ENCODE results near the gene UPK1A. TPM values are rescaled to one million over a fixed set of nuclear protein-coding genes. Genes with fewer than 3 reads are reported as not detected.

Gene UPK1A
- total and polyA plus RNA-seq, 2 of the 8 experiments (the other 6 are each of a cell fraction or from before 2014, with no cell fraction given) = 0.56 to 9.9 TPM

GRCh38 chr19:35715981-35716800 is 49.9 kb downstream of the UPK1A start:
- Histone ChIP-seq H2BK15ac (ENCODE audit: low read length) (peak overlapping the region; percentile 88; the same call in 1 of the 2 replicates), H3K9ac (replicated peaks in 1 of 4; ENCODE audit: extremely low read depth in 1 of 4, low read depth in 3 of 4, low read length in 3 of 4) (peak overlapping the region; percentile 31 to 80 (median 62)), H3K23ac (ENCODE audit: insufficient read length) (no peak overlapping the region), H3K9me3 (ENCODE audit: insufficient read depth in 2 of 2, low read depth in 1 of 2, low read length in 1 of 2) (no peaks in the 10 kb centered on the region), H4K20me1 (replicated peaks in 1 of 2; ENCODE audit: control insufficient read depth in 1 of 2, insufficient read depth in 2 of 2, low read length in 2 of 2) (peaks cover 12 to 13% of the 10 kb centered on the region in 2 experiments), H4K5ac (ENCODE audit: insufficient read length, low read depth, low read length) (peak overlapping the region; percentile 94), H2AK5ac (ENCODE audit: low read depth, low read length) (no peak overlapping the region), H2BK5ac (ENCODE audit: low read depth, low read length) (peak overlapping the region; percentile 99), H4K91ac (replicated peaks; ENCODE audit: insufficient read length, low read length) (peak overlapping the region; percentile 81), H3K4me3 (ENCODE audit: extremely low read depth in 1 of 4, insufficient read depth in 2 of 4, low read depth in 3 of 4, low read length in 4 of 4) (peak overlapping the region; percentile 34 to 88 (median 82)), H3K4ac (replicated peaks; ENCODE audit: insufficient read length, low read depth, low read length) (peak overlapping the region; percentile 89), H2BK12ac (ENCODE audit: low read depth, low read length) (peak overlapping the region; percentile 89), H3K27me3 (replicated peaks in 1 of 4; ENCODE audit: control insufficient read depth in 3 of 4, extremely low read depth in 1 of 4, insufficient read depth in 3 of 4, low read length in 3 of 4) (no peaks in the 10 kb centered on the region), H3K14ac (ENCODE audit: insufficient read length) (no peak overlapping the region), H2BK20ac (ENCODE audit: low read length) (peak overlapping the region; percentile 48; the same call in 1 of the 2 replicates), H3K27ac (ENCODE audit: low read depth, low read length) (peak overlapping the region; percentile 73; the same call in 1 of the 2 replicates), H3K79me2 (ENCODE audit: control insufficient read depth in 1 of 2, insufficient read depth in 2 of 2, low read length in 2 of 2) (peaks cover 0 to 20% of the 10 kb centered on the region in 2 experiments; a peak in 3 of 4 replicates), H4K8ac (ENCODE audit: extremely low read depth, insufficient read depth, low read length) (peak overlapping the region; percentile 92), H3K36me3 (ENCODE audit: control insufficient read depth in 2 of 4, insufficient read depth in 4 of 4, low read length in 3 of 4) (peaks cover 0 to 10% (median under 1%) of the 10 kb centered on the region in 4 experiments; a peak in 4 of 8 replicates), H2BK120ac (replicated peaks; ENCODE audit: low read depth, low read length) (peak overlapping the region; percentile 93), H3K4me2 (ENCODE audit: insufficient read depth in 1 of 2, low read depth in 2 of 2, low read length in 2 of 2) (peak overlapping the region; percentile 84 to 92), H3K79me1 (ENCODE audit: low read depth, low read length) (peaks cover 8% of the 10 kb centered on the region; the same call in 1 of the 2 replicates), H3K23me2 (ENCODE audit: low read depth, low read length) (peaks cover 13% of the 10 kb centered on the region), H2AFZ (ENCODE audit: low read length) (peak overlapping the region; percentile 25; the same call in 1 of the 2 replicates), H3K18ac (ENCODE audit: extremely low read depth, low read length) (peak overlapping the region; percentile 99), H3K4me1 (replicated peaks in 1 of 4; ENCODE audit: control insufficient read depth in 3 of 4, insufficient read depth in 4 of 4, low read length in 3 of 4) (peaks cover 0 to 28% (median 17%) of the 10 kb centered on the region in 4 experiments; a peak in 6 of 7 replicates), H3K56ac (replicated peaks; ENCODE audit: insufficient read length, low read depth, low read length) (peak overlapping the region; percentile 97)
- peak in 1 of 2 experiments; percentile 87 for DNase-seq (ENCODE audit: low read depth in 1 of 2, low spot score in 2 of 2)
- no peak for FAIRE-seq
- 2% methylated on average over 47 of the region's 52 CpGs; no CpG with 5 or more reads in 1 of the 2 experiments for WGBS, 2 experiments (ENCODE audit: extremely low coverage in 1 of 2, insufficient coverage in 1 of 2, insufficient read length in 1 of 2, insufficient replicate concordance in 2 of 2, low coverage in 1 of 2, low lambda C conversion rate in 2 of 2, missing lambda C conversion rate in 1 of 2)
- CTCF ChIA-PET (ENCODE audit: partially characterized antibody) = interaction anchor here (0.7 to 6.6 kb wide), 7 partner anchors 10 to 277 kb away, joined by 3 to 105 read pairs (median 6); partner anchors contain the start of gene ZBTB32
- POLR2A ChIA-PET (ENCODE audit: partially characterized antibody) = interaction anchor here (1.0 to 4.1 kb wide), 7 partner anchors 10 to 206 kb away, joined by 3 to 13 read pairs (median 4); partner anchors contain the start of gene HSPB6
- TF ChIP-seq SAP30 (IDR thresholded peaks at IDR 0.05; ENCODE audit: insufficient read depth, insufficient replicate concordance, low read length) (no peak), NANOG (IDR thresholded peaks at IDR 0.05; ENCODE audit: insufficient read depth, low read depth, low read length, poor library complexity, severe bottlenecking) (no peak), YY1 (IDR thresholded peaks at IDR 0.05; ENCODE audit: low read depth, low read length) (no peak; the same call in 1 of the 2 replicates), RAD21 (IDR thresholded peaks at IDR 0.05 in 1 of 2, conservative IDR thresholded peaks at IDR 0.05 in 1 of 2; ENCODE audit: low read depth in 2 of 2, low read length in 2 of 2) (no peak), CREB1 (IDR thresholded peaks at IDR 0.05) (no peak), TAF7 (optimal IDR thresholded peaks at IDR 0.05; ENCODE audit: borderline replicate concordance, low read depth, low read length) (no peak), POU5F1 (IDR thresholded peaks at IDR 0.05; ENCODE audit: low read depth, low read length) (no peak), PHF8 (conservative IDR thresholded peaks at IDR 0.05; ENCODE audit: low read depth, low read length) (0 out of 2 replicates have a peak, but pooled peaks have one; percentile 19), EZH2 (IDR thresholded peaks at IDR 0.05; ENCODE audit: low read depth, low read length, severe bottlenecking) (no peak)

Measured in H1 (cell line).